IMR-90 (cell line): ENCODE data around the gene KRT28. TPM values are rescaled to one million over a fixed set of nuclear protein-coding genes. Genes with fewer than 3 reads are reported as not detected.

ENCODE experiments used
- ATAC-seq: fragments of 200-7000 bp; cut with Tn5 transposase; 2 replicates; pipeline ENCODE4 v1.9.1; 2020; ENCODE audit warnings: low read depth, mild to moderate bottlenecking, moderate library complexity
- BruUV-seq: library from RNA; stranded (reverse); fragments of 400-500 nt; replicated peaks from 2 replicates; lab custom pipeline; 2021; lab: Mats Ljungman, UMichigan
- CTCF ChIA-PET: fragments of 300-600 bp; formaldehyde crosslinking; extraction: SDS; loops from one replicate; lab custom pipeline; 2021; ENCODE audit warnings: antibody characterized with exemption; lab: Yijun Ruan, JAX
- POLR2A ChIA-PET: fragments of 300-600 bp; sonication (Branson Sonifier 250); formaldehyde crosslinking; loops from one replicate; lab custom pipeline; 2022; ENCODE audit warnings: antibody characterized with exemption; ENCODE audit not compliant: unreplicated experiment; lab: Charles Lee
- DNase-seq: peaks from one replicate; pipeline ENCODE4 v3.0.0; 2013
- H2AFZ ChIP-seq: replicated peaks from 2 replicates; pipeline ENCODE3; 2013; ENCODE audit warnings: low read length, mild to moderate bottlenecking; ENCODE audit not compliant: poor library complexity
- H2AK5ac ChIP-seq: 2 replicates; pipeline ENCODE4 v1.6.1; 2013; ENCODE audit warnings: low read depth, low read length, inconsistent platforms
- H2AK9ac ChIP-seq: replicated peaks from 2 replicates; pipeline ENCODE3; 2013; ENCODE audit warnings: mild to moderate bottlenecking, low read depth, low read length, moderate library complexity; ENCODE audit not compliant: poor library complexity
- H2BK120ac ChIP-seq: 2 replicates; pipeline ENCODE4 v1.6.1; 2013; ENCODE audit warnings: low read depth, low read length, inconsistent platforms
- H2BK15ac ChIP-seq: 3 replicates; pipeline ENCODE4 v1.6.1; 2013; ENCODE audit warnings: low read depth, low read length, inconsistent platforms
- H2BK20ac ChIP-seq: 2 replicates; pipeline ENCODE4 v1.6.1; 2013; ENCODE audit warnings: low read depth, mild to moderate bottlenecking, inconsistent platforms, low read length, moderate library complexity
- H2BK5ac ChIP-seq: 2 replicates; pipeline ENCODE4 v1.6.1; 2013; ENCODE audit warnings: mild to moderate bottlenecking, low read depth, low read length, inconsistent platforms; ENCODE audit not compliant: poor library complexity, severe bottlenecking
- H3K14ac ChIP-seq: replicated peaks from 2 replicates; pipeline ENCODE4 v1.6.1; 2013; ENCODE audit warnings: low read depth, low read length, inconsistent platforms
- H3K18ac ChIP-seq: 2 replicates; pipeline ENCODE4 v1.6.1; 2013; ENCODE audit warnings: low read depth, low read length, control low read depth
- H3K23ac ChIP-seq: 2 replicates; pipeline ENCODE4 v1.6.1; 2013; ENCODE audit warnings: low read depth, low read length, inconsistent platforms
- H3K27ac ChIP-seq: 2 replicates; pipeline ENCODE4 v1.5.1; 2013; ENCODE audit warnings: mild to moderate bottlenecking, control low read depth, low read length; ENCODE audit not compliant: insufficient read depth
- H3K27me3 ChIP-seq: 2 replicates; pipeline ENCODE4 v1.6.1; 2013; ENCODE audit warnings: low read length; ENCODE audit not compliant: control insufficient read depth, insufficient read depth
- H3K36me3 ChIP-seq: 2 replicates; pipeline ENCODE4 v1.6.1; 2013; ENCODE audit warnings: low read length, mixed read lengths; ENCODE audit not compliant: control insufficient read depth, insufficient read depth
- H3K4ac ChIP-seq: 2 replicates; pipeline ENCODE4 v1.6.1; 2013; ENCODE audit warnings: low read depth, low read length, inconsistent platforms
- H3K4me1 ChIP-seq: 2 replicates; pipeline ENCODE4 v1.6.1; 2013; ENCODE audit warnings: low read length, mixed read lengths; ENCODE audit not compliant: control insufficient read depth, insufficient read depth
- H3K4me2 ChIP-seq: 2 replicates; pipeline ENCODE4 v1.6.1; 2013; ENCODE audit warnings: low read depth, mild to moderate bottlenecking, control low read depth, low read length, moderate library complexity
- H3K4me3 ChIP-seq: 2 replicates; pipeline ENCODE4 v1.5.1; 2013; ENCODE audit warnings: low read depth, mild to moderate bottlenecking, control low read depth, low read length, moderate library complexity; ENCODE audit not compliant: insufficient read depth
- H3K56ac ChIP-seq: 2 replicates; pipeline ENCODE4 v1.6.1; 2013; ENCODE audit warnings: low read length, inconsistent platforms; ENCODE audit not compliant: insufficient read depth; ENCODE audit errors: extremely low read depth
- H3K79me1 ChIP-seq, 2 experiments: 2 replicates each; pipeline ENCODE4 v1.6.1; 2013; ENCODE audit warnings: low read length in 2 of 2, inconsistent platforms in 1 of 2, low read depth in 1 of 2
- H3K9ac ChIP-seq: 2 replicates; pipeline ENCODE4 v1.6.1; 2013; ENCODE audit warnings: low read depth, low read length, control low read depth
- H3K9me1 ChIP-seq: 2 replicates; pipeline ENCODE4 v1.6.1; 2013; ENCODE audit warnings: low read length, inconsistent platforms; ENCODE audit not compliant: insufficient read depth
- H3K9me3 ChIP-seq: 2 replicates; pipeline ENCODE4 v1.6.1; 2013; ENCODE audit warnings: low read length; ENCODE audit not compliant: control insufficient read depth, insufficient read depth
- H4K20me1 ChIP-seq: 2 replicates; pipeline ENCODE4 v1.6.1; 2013; ENCODE audit warnings: low read length, inconsistent platforms; ENCODE audit not compliant: insufficient read depth
- H4K5ac ChIP-seq: 2 replicates; pipeline ENCODE4 v1.6.1; 2013; ENCODE audit warnings: mild to moderate bottlenecking, low read depth, low read length, control low read depth
- H4K8ac ChIP-seq, 2 experiments: 2 replicates each; pipeline ENCODE4 v1.6.1; 2013; ENCODE audit warnings: low read depth in 2 of 2, low read length in 2 of 2, control low read depth in 1 of 2, inconsistent platforms in 1 of 2
- H4K91ac ChIP-seq: 2 replicates; pipeline ENCODE4 v1.6.1; 2013; ENCODE audit warnings: low read depth, low read length, inconsistent platforms; ENCODE audit not compliant: insufficient read depth
- CEBPB ChIP-seq: IDR thresholded peaks from 2 replicates; pipeline ENCODE4 v1.6.1; 2012; ENCODE audit warnings: low read depth, low read length, improper control_type of control experiment
- CHD1 ChIP-seq: IDR thresholded peaks from 2 replicates; pipeline ENCODE4 v1.6.1; 2012; ENCODE audit warnings: low read depth, low read length, improper control_type of control experiment
- CTCF ChIP-seq: conservative IDR thresholded peaks from 2 replicates; pipeline ENCODE4 v1.5.1; 2012; ENCODE audit warnings: mild to moderate bottlenecking, low read depth, low read length, improper control_type of control experiment
- ELK1 ChIP-seq: fragments of 150-350 bp; IDR thresholded peaks from 2 replicates; pipeline ENCODE4 v1.6.1; 2016; ENCODE audit warnings: low read depth, mild to moderate bottlenecking, low read length, moderate library complexity, borderline replicate concordance
- FOS ChIP-seq: fragments of 150-350 bp; IDR thresholded peaks from 2 replicates; pipeline ENCODE4 v1.6.1; 2016; ENCODE audit warnings: low read depth, low read length
- MAFK ChIP-seq: IDR thresholded peaks from 2 replicates; pipeline ENCODE4 v1.6.1; 2012; ENCODE audit warnings: low read depth, low read length, improper control_type of control experiment
- MXI1 ChIP-seq: IDR thresholded peaks from 2 replicates; pipeline ENCODE4 v1.6.1; 2012; ENCODE audit warnings: low read depth, mild to moderate bottlenecking, low read length, moderate library complexity, borderline replicate concordance
- NFE2L2 ChIP-seq: fragments of 150-350 bp; IDR thresholded peaks from 2 replicates; pipeline ENCODE4 v1.6.1; 2016; ENCODE audit warnings: low read depth, mild to moderate bottlenecking, low read length
- POLR2A ChIP-seq: IDR thresholded peaks from 2 replicates; pipeline ENCODE4 v1.6.1; 2012; ENCODE audit warnings: mild to moderate bottlenecking, low read depth, low read length
- RCOR1 ChIP-seq: IDR thresholded peaks from 2 replicates; pipeline ENCODE4 v1.6.1; 2012; ENCODE audit warnings: mild to moderate bottlenecking, low read length, improper control_type of control experiment; ENCODE audit not compliant: insufficient replicate concordance
- RFX5 ChIP-seq: IDR thresholded peaks from 2 replicates; pipeline ENCODE4 v1.8.0; 2012; ENCODE audit warnings: low read depth, mild to moderate bottlenecking, low read length, moderate library complexity
- SMC3 ChIP-seq: fragments of 150-350 bp; IDR thresholded peaks from 2 replicates; pipeline ENCODE4 v1.6.1; 2016; ENCODE audit warnings: low read depth, mild to moderate bottlenecking, antibody characterized with exemption, low read length, moderate library complexity
- WGBS, 2 experiments: methylation state at CpG; one replicate each; pipeline versions ENCODE4 v1.1.5 to v1.1.7; 2013; ENCODE audit warnings: missing lambda C conversion rate in 2 of 2; ENCODE audit not compliant: insufficient read length in 1 of 2; ENCODE audit errors: extremely low coverage in 2 of 2; 5-methylcytosine and 5-hydroxymethylcytosine counted together
- dilution Hi-C: fragments of 300-500 bp; cut with HindIII; formaldehyde crosslinking; loops from one replicate; pipeline ENCODE4 v1.14.3; 2018; ENCODE audit warnings: low sequenced_read_pairs; ENCODE audit not compliant: unreplicated experiment
- in situ Hi-C: fragments of 300-500 bp; cut with MboI; formaldehyde crosslinking; loops from 3 replicates; pipeline ENCODE4 v1.14.3; 2019; ENCODE audit warnings: low sequenced_read_pairs, inconsistent platforms, mixed read lengths
- intact Hi-C: fragments of 100-400 bp; cut with micrococcal nuclease; formaldehyde crosslinking; loops from 2 replicates; pipeline ENCODE4 v1.10.0; 2022
- polyA plus RNA-seq, 3 experiments: library from polyadenylated mRNA; depleted of rRNA; stranded (reverse); fragments of >200 nt; gene quantifications; 2 replicates each; pipeline ENCODE4 v1.2.3, GENCODE V29; 2012; ENCODE audit warnings: low replicate concordance in 1 of 3
- total RNA-seq: library from RNA; depleted of rRNA; stranded (reverse); fragments of >200 nt; gene quantifications from 2 replicates; pipeline ENCODE4 v1.2.3, GENCODE V29; 2012

The KRT28 gene
- total and polyA plus RNA-seq, 2 of the 4 experiments (the other 2 are of a cell fraction), result not detected

DNA sequence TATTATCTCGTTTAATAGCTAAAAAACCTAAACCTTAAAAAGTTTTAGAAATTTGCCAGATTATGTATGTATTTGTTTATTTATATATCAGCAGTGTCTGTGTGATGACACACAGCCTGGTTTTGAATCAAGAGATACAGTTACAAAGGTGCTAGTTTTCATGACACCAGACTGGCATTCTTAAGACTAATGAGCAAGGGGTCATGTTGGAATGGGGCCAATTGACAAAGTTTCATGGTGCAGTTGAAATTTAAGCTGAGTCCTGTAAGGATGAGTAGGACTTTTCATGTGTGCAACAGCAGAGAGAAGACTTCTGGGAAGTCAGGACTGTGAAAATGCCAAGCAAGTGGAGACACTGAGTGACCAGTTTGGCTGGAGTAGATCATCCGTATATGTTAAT is 25.8 kb upstream of the KRT28 start:
- Histone ChIP-seq H2AK9ac (no peak overlapping the region), H4K8ac (no peak overlapping the region), H3K79me1 (peaks cover 29 to 30% of the 10 kb centered on the region in 2 experiments), H4K91ac (no peak overlapping the region), H3K9ac (no peak overlapping the region), H2BK15ac (no peak overlapping the region), H3K18ac (no peak overlapping the region; the same call in 1 of the 2 replicates), H3K4me1 (peaks cover 7% of the 10 kb centered on the region; the same call in 1 of the 2 replicates), H3K14ac (no peak overlapping the region), H3K56ac (no peak overlapping the region), H3K27ac (no peak overlapping the region), H4K20me1 (no peaks in the 10 kb centered on the region), H3K9me3 (no peaks in the 10 kb centered on the region), H4K5ac (no peak overlapping the region), H2BK5ac (no peak overlapping the region), H3K4ac (no peak overlapping the region), H3K27me3 (no peaks in the 10 kb centered on the region), H3K23ac (no peak overlapping the region), H3K4me2 (no peak overlapping the region), H3K9me1 (peaks cover 3% of the 10 kb centered on the region), H2AFZ (no peak overlapping the region), H3K36me3 (peaks cover 2% of the 10 kb centered on the region; the same call in 1 of the 2 replicates), H2BK20ac (no peak overlapping the region), H3K4me3 (no peak overlapping the region), H2AK5ac (no peak overlapping the region), H2BK120ac (no peak overlapping the region)
- ChIA-PET POLR2A (no interaction called here), CTCF (no interaction called here)
- in situ Hi-C loops (no loop called here), intact Hi-C loops (no loop called here), dilution Hi-C loops (no loop called here)
- no CpG with 5 or more reads among the region's 2 CpGs for WGBS, 2 experiments
- no peak for TF ChIP-seq FOS
- no peak for TF ChIP-seq ELK1
- no peak for TF ChIP-seq NFE2L2
- no peak for TF ChIP-seq RFX5
- no peak for TF ChIP-seq SMC3
- no peak for TF ChIP-seq RCOR1
- TF ChIP-seq MXI1, result no peak
- no peak for TF ChIP-seq MAFK
- TF ChIP-seq CTCF, result no peak
- no peak for TF ChIP-seq CHD1
- no peak for TF ChIP-seq CEBPB
- TF ChIP-seq POLR2A, result no peak
- DNase-seq, result peak; percentile 7
- no peak for ATAC-seq
- BruUV-seq, result no TSS peak
